Smooth muscle cell (in vitro differentiated cells): ENCODE data around the gene MRPL54. TPM values are rescaled to one million over a fixed set of nuclear protein-coding genes. Genes with fewer than 3 reads are reported as not detected.

ENCODE experiments used
- DNase-seq: peaks from one replicate; lab custom pipeline; 2025; ENCODE audit not compliant: unreplicated experiment; lab: John Stamatoyannopoulos, UW
- H2AFZ ChIP-seq: fragments of 200-600 bp; sonication (generic); 2 replicates; pipeline ENCODE4 v1.6.0; 2016; ENCODE audit warnings: antibody characterized with exemption, low read depth, mild to moderate bottlenecking
- H3F3A ChIP-seq: fragments of 200-600 bp; sonication (generic); 2 replicates; pipeline ENCODE4 v1.6.0; 2017; ENCODE audit warnings: antibody characterized with exemption, low read depth
- H3K27ac ChIP-seq: fragments of 200-600 bp; sonication (generic); 2 replicates; pipeline ENCODE4 v1.5.1; 2016; ENCODE audit warnings: low read depth, mild to moderate bottlenecking
- H3K27me3 ChIP-seq: fragments of 200-600 bp; sonication (generic); 2 replicates; pipeline ENCODE4 v1.6.1; 2016; ENCODE audit warnings: low read depth, mild to moderate bottlenecking
- H3K36me3 ChIP-seq: fragments of 200-600 bp; sonication (generic); 2 replicates; pipeline ENCODE4 v1.5.1; 2016; ENCODE audit warnings: low read depth
- H3K4me1 ChIP-seq: fragments of 200-600 bp; sonication (generic); 2 replicates; pipeline ENCODE4 v1.5.1; 2016; ENCODE audit warnings: low read depth
- H3K4me2 ChIP-seq: fragments of 200-600 bp; sonication (generic); 2 replicates; pipeline ENCODE4 v1.6.0; 2016; ENCODE audit warnings: mild to moderate bottlenecking
- H3K4me3 ChIP-seq: fragments of 200-600 bp; sonication (generic); 2 replicates; pipeline ENCODE4 v1.5.1; 2016; ENCODE audit warnings: mild to moderate bottlenecking
- H3K79me2 ChIP-seq: fragments of 200-600 bp; sonication (generic); 2 replicates; pipeline ENCODE4 v1.6.0; 2016; ENCODE audit warnings: low read depth, mild to moderate bottlenecking
- H3K9ac ChIP-seq: fragments of 200-600 bp; sonication (generic); 2 replicates; pipeline ENCODE4 v1.6.0; 2016; ENCODE audit warnings: low read depth
- H3K9me3 ChIP-seq: fragments of 200-600 bp; sonication (generic); replicated peaks from 2 replicates; pipeline ENCODE4 v1.5.1; 2016; ENCODE audit warnings: low read depth
- H4K20me1 ChIP-seq: fragments of 200-600 bp; sonication (generic); 2 replicates; pipeline ENCODE4 v1.6.0; 2016; ENCODE audit warnings: low read depth
- CTCF ChIP-seq: fragments of 200-600 bp; sonication (generic); IDR thresholded peaks from 2 replicates; pipeline ENCODE4 v1.5.1; 2017; ENCODE audit warnings: borderline replicate concordance, mild to moderate bottlenecking, antibody characterized with exemption; ENCODE audit not compliant: insufficient read depth, poor library complexity, severe bottlenecking
- WGBS: methylation state at CpG from one replicate; pipeline ENCODE4 v1.1.7; 2016; ENCODE audit warnings: low lambda C conversion rate; 5-methylcytosine and 5-hydroxymethylcytosine counted together
- polyA plus RNA-seq: library from polyadenylated mRNA; unstranded; fragments of >200 nt; fragmentation: Nextera tagmentation; extraction: Ambion mirVana; gene quantifications from 2 replicates; pipeline ENCODE4 v1.2.1, GENCODE V29; 2016
- total RNA-seq: library from RNA; depleted of rRNA; stranded (reverse); fragments of >200 nt; gene quantifications from 2 replicates; pipeline ENCODE4 v1.2.3, GENCODE V29; 2014

The MRPL54 gene
- total and polyA plus RNA-seq, 2 experiments from 2014 or later = 19.5 to 60.8 TPM

DNA sequence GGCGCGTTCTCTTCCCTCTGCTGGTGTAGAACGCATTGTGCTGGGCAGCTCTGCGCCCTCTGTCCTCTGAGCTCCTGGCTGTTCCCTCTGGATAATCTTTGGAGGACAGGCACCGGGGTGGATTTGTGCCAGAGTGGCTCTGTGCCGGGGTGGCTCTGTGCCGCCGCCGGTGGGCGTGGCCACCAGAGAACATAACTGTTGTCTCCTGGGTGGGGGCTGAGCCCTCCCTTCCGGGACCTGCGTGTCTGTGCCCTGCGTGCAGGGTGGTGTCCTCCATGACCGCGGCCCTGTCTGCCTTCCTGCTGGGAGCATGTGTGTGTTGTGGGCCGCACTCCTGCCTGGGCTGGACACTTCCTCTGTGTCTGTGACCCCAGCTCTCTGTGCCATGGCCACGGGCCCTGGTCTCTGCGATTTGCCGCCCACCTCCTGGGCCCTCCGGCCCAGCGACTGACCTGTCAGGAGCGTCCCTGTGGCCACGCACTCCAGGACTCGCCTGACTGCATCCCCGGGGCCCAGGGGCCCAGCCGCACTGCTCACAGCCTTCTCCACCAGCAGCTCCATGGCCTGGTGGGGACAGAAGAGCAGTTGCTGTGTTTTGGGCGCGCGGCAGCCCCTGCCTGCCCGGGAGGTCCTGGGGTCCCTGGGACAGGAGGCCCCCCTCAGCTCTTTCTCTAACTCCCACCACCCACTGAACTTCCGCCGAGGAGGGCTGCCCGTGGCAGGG lies 46.1 kb downstream of the MRPL54 start:
- Histone ChIP-seq H4K20me1 (no peaks in the 10 kb centered on the region), H3K4me2 (no peak overlapping the region), H3K79me2 (no peaks in the 10 kb centered on the region), H3K4me3 (no peak overlapping the region), H3K36me3 (no peaks in the 10 kb centered on the region), H3K4me1 (no peaks in the 10 kb centered on the region), H2AFZ (no peak overlapping the region), H3K9ac (no peak overlapping the region), H3F3A (no peaks in the 10 kb centered on the region), H3K27me3 (no peaks in the 10 kb centered on the region), H3K9me3 (no peaks in the 10 kb centered on the region), H3K27ac (no peak overlapping the region)
- 96% methylated on average over 33 of the region's 33 CpGs for WGBS
- DNase-seq = no peak
- no peak for TF ChIP-seq CTCF

- Histone ChIP-seq H3K36me3 (no peaks in the 10 kb centered on the region), H3K4me3 (no peak overlapping the region), H2AFZ (no peak overlapping the region), H3K27ac (no peak overlapping the region), H3K9ac (no peak overlapping the region), H4K20me1 (no peaks in the 10 kb centered on the region), H3K4me1 (no peaks in the 10 kb centered on the region), H3K79me2 (no peaks in the 10 kb centered on the region), H3K27me3 (no peaks in the 10 kb centered on the region), H3K4me2 (no peak overlapping the region), H3F3A (no peaks in the 10 kb centered on the region), H3K9me3 (no peaks in the 10 kb centered on the region)
- 90% methylated on average over 25 of the region's 26 CpGs for WGBS
- DNase-seq = no peak
- TF ChIP-seq CTCF = no peak
These were observed 47.6 kb downstream of the MRPL54 start for GRCh38 chr19:3809881-3810707.

- no peak for DNase-seq
- no peak overlapping the region for H2AFZ ChIP-seq
- no peak overlapping the region for H3K27ac ChIP-seq
- no peaks in the 10 kb centered on the region for H3K9me3 ChIP-seq
- no peaks in the 10 kb centered on the region for H3K27me3 ChIP-seq
- H3K4me3 ChIP-seq = no peak overlapping the region
- H3K4me2 ChIP-seq = no peak overlapping the region
- no peaks in the 10 kb centered on the region for H3F3A ChIP-seq
- no peaks in the 10 kb centered on the region for H3K4me1 ChIP-seq
- H4K20me1 ChIP-seq = no peaks in the 10 kb centered on the region
- H3K36me3 ChIP-seq = no peaks in the 10 kb centered on the region
- no peaks in the 10 kb centered on the region for H3K79me2 ChIP-seq
- no peak for TF ChIP-seq CTCF
- no peak overlapping the region for H3K9ac ChIP-seq
- WGBS = 94% methylated on average over 38 of the region's 38 CpGs
These were observed 48.4 kb downstream of the MRPL54 start for GRCh38 chr19:3810708-3811355.
